Adrenal gland (tissue), 12 donors: Measurements from ENCODE around the gene TMEM244. TPM values are rescaled to one million over a fixed set of nuclear protein-coding genes. Genes with fewer than 3 reads are reported as not detected.
"Not testable (repeated sequence)": the region's sequence is repeated elsewhere in the genome, so short reads cannot be mapped to it uniquely, and the experiment has no call there.

ENCODE experiments used
- DNase-seq, 7 donors: peaks; one replicate each; pipeline ENCODE4 v3.0.0-alpha.2; 2019 to 2020
- H3K27ac ChIP-seq, 5 donors: fragments of 200-600 bp; sonication (generic) in 4 of 5; 1 replicate in 3 of 5; 2 replicates in 2 of 5; pipeline versions ENCODE4 v1.5.1 to v1.8.0; 2016 to 2020; ENCODE audit warnings: mild to moderate bottlenecking in 1 of 5
- H3K27me3 ChIP-seq: fragments of 200-600 bp; 2 replicates; pipeline ENCODE4 v1.8.0; 2021
- H3K36me3 ChIP-seq, 2 donors: fragments of 200-600 bp; replicated peaks in 1 of 2; 1 replicate in 1 of 2; 2 replicates in 1 of 2; pipeline versions ENCODE4 v1.5.1 to v1.8.0; 2018 to 2022
- H3K4me1 ChIP-seq, 2 donors: fragments of 200-600 bp; replicated peaks in 1 of 2; 1 replicate in 1 of 2; 2 replicates in 1 of 2; pipeline versions ENCODE4 v1.5.1 to v1.8.0; 2018 to 2021
- H3K4me3 ChIP-seq, 4 donors: fragments of 200-600 bp; sonication (generic) in 3 of 4; one replicate each; pipeline ENCODE4 v1.5.1; 2016 to 2018
- H3K9me3 ChIP-seq, 3 donors: fragments of 200-600 bp; sonication (generic) in 1 of 3; replicated peaks in 1 of 3; 1 replicate in 2 of 3; 2 replicates in 1 of 3; pipeline versions ENCODE4 v1.5.1 to v1.8.0; 2016 to 2021
- CTCF ChIP-seq, 6 experiments: fragments of 450-650 bp in 4 of 6; fragments of 200-600 bp in 2 of 6; sonication (generic) in 1 of 6; IDR thresholded peaks; 1 replicate in 5 of 6; 2 replicates in 1 of 6; pipeline versions ENCODE4 v1.5.1 to v1.8.0; 2016 to 2021; ENCODE audit warnings: antibody characterized with exemption in 6 of 6, mild to moderate bottlenecking in 2 of 6, moderate library complexity in 1 of 6
- POLR2A ChIP-seq, 2 donors: fragments of 450-650 bp; IDR thresholded peaks; one replicate each; pipeline ENCODE4 v1.6.1; 2017; ENCODE audit warnings: antibody characterized with exemption in 2 of 2, mild to moderate bottlenecking in 2 of 2, moderate library complexity in 1 of 2
- WGBS, 4 donors: extraction: QIAGEN DNeasy Blood & Tissue Kit in 2 of 4; methylation state at CpG; one replicate each; pipeline versions ENCODE4 v1.1.5 to v1.1.7; 2013 to 2017; 5-methylcytosine and 5-hydroxymethylcytosine counted together
- intact Hi-C, 2 donors: fragments of 100-400 bp; cut with DNase I; formaldehyde crosslinking; loops; one replicate each; pipeline versions ENCODE4 v1.14.1 to v1.15.0; 2022 to 2023
- polyA plus RNA-seq, 3 donors: library from polyadenylated mRNA; stranded (reverse); fragments of 200-250 nt in 2 of 3; fragments of 350-450 nt in 1 of 3; fragmentation: Illumina TruSeq in 1 of 3; extraction: RNeasy Lipid Tissue Mini Kit (QIAGEN cat#74804) in 1 of 3; gene quantifications; one replicate each; pipeline ENCODE4 v1.2.3, GENCODE V29; 2013 to 2014
- total RNA-seq, 9 donors: library from RNA; depleted of rRNA in 4 of 9; stranded (reverse); fragments of >200 nt in 4 of 9; fragments of 120-200 nt in 1 of 9; fragmentation: NEBNext Ultra II Directional in 1 of 9; extraction: Animal tissue kit (Norgen Biotek cat#: 25700) in 1 of 9; gene quantifications; one replicate each; pipeline versions ENCODE4 v1.1.0 to v1.2.4, GENCODE V29; 2013 to 2023
- donor health status: healthy with polysubstance abuse.
- donor health status: Bipolar disorder and iron deficiency.
- donor health status: DM: yes; HTN: yes; CAD: no.
- donor health status: DM: no; HTN: no; CAD: no.
- donor health status: DM: no; HTN: no; CAD: no.
- donor health status: DM: yes; HTN: yes; CAD: no.

The TMEM244 gene
- total and polyA plus RNA-seq, 12 donors: not detected

GRCh38 chr6:129812145-129812777 lies 48.9 kb downstream of the TMEM244 start:
- WGBS, 4 donors: 84 to 87% (median 87%) methylated on average over 2 of the region's 2 CpGs
- intact Hi-C loops: no loop called here
- Histone ChIP-seq H3K27ac (no peak overlapping the region), H3K4me3 (no peak overlapping the region), H3K9me3 (no peaks in the 10 kb centered on the region), H3K4me1 (no peaks in the 10 kb centered on the region), H3K27me3 (peaks cover under 1% of the 10 kb centered on the region), H3K36me3 (no peaks in the 10 kb centered on the region)
- DNase-seq: no peak
- TF ChIP-seq POLR2A (IDR thresholded peaks at IDR 0.05) (no peak), CTCF (IDR thresholded peaks at IDR 0.05) (no peak)

GRCh38 chr6:129807141-129807540 lies 54.0 kb downstream of the TMEM244 start:
- H3K27ac ChIP-seq, H3K4me1 ChIP-seq, H3K4me3 ChIP-seq, H3K36me3 ChIP-seq, H3K9me3 ChIP-seq, H3K27me3 ChIP-seq, intact Hi-C loops, DNase-seq: not testable (repeated sequence)
- WGBS, 4 donors: 81 to 88% (median 83%) methylated on average over 2 of the region's 2 CpGs

GRCh38 chr6:129802920-129803319 lies 58.2 kb downstream of the TMEM244 start:
- H3K36me3 ChIP-seq, H3K9me3 ChIP-seq, H3K4me1 ChIP-seq, H3K4me3 ChIP-seq, H3K27ac ChIP-seq, intact Hi-C loops, H3K27me3 ChIP-seq, DNase-seq: not testable (repeated sequence)

GRCh38 chr6:129801909-129802308 lies 59.2 kb downstream of the TMEM244 start:
- no peaks in the 10 kb centered on the region for H3K9me3 ChIP-seq
- H3K4me3 ChIP-seq: no peak overlapping the region
- no peak overlapping the region for H3K27ac ChIP-seq
- no peak for TF ChIP-seq CTCF (IDR thresholded peaks at IDR 0.05)
- TF ChIP-seq POLR2A (IDR thresholded peaks at IDR 0.05): no peak
- H3K4me1 ChIP-seq: no peaks in the 10 kb centered on the region
- intact Hi-C loops: no loop called here
- WGBS, 4 donors: 84 to 89% (median 87%) methylated on average over 4 of the region's 4 CpGs
- no peaks in the 10 kb centered on the region for H3K27me3 ChIP-seq
- DNase-seq: no peak
- no peaks in the 10 kb centered on the region for H3K36me3 ChIP-seq

- Histone ChIP-seq H3K27ac (no peak overlapping the region), H3K27me3 (no peaks in the 10 kb centered on the region), H3K4me1 (no peaks in the 10 kb centered on the region), H3K9me3 (no peaks in the 10 kb centered on the region), H3K36me3 (no peaks in the 10 kb centered on the region), H3K4me3 (no peak overlapping the region)
- no peak for DNase-seq
- 67 to 76% (median 71%) methylated on average over 2 of the region's 2 CpGs for WGBS, 4 donors
- intact Hi-C loops: no loop called here
- TF ChIP-seq POLR2A (IDR thresholded peaks at IDR 0.05) (no peak), CTCF (IDR thresholded peaks at IDR 0.05) (no peak)
Observed at GRCh38 chr6:129795261-129795660, 65.9 kb downstream of the TMEM244 start.
